Measurements from ENCODE around the gene UBALD1.

DNA sequence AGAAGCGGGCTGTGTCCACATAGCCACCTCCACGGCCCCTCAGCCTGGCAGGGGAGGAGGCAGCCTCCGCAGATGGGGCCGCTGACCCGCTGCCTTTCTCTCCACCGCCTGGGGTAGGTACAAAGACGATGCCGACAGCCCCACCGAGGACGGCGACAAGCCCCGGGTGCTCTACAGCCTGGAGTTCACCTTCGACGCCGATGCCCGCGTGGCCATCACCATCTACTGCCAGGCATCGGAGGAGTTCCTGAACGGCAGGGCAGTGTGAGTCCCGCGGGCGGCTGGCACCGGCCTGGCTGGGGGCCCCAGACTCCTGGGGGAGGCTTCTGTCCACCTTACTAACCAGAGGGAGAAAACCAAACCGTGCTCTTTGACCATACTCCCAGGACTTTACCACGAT lies 37.9 kb upstream of the UBALD1 start:
- no peak for TF ChIP-seq CEBPB (IDR thresholded peaks at IDR 0.05)
- TF ChIP-seq, protein P1, sequence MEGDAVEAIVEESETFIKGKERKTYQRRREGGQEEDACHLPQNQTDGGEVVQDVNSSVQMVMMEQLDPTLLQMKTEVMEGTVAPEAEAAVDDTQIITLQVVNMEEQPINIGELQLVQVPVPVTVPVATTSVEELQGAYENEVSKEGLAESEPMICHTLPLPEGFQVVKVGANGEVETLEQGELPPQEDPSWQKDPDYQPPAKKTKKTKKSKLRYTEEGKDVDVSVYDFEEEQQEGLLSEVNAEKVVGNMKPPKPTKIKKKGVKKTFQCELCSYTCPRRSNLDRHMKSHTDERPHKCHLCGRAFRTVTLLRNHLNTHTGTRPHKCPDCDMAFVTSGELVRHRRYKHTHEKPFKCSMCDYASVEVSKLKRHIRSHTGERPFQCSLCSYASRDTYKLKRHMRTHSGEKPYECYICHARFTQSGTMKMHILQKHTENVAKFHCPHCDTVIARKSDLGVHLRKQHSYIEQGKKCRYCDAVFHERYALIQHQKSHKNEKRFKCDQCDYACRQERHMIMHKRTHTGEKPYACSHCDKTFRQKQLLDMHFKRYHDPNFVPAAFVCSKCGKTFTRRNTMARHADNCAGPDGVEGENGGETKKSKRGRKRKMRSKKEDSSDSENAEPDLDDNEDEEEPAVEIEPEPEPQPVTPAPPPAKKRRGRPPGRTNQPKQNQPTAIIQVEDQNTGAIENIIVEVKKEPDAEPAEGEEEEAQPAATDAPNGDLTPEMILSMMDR (IDR thresholded peaks at IDR 0.05) = no peak
- TF ChIP-seq POLR2AphosphoS2 (conservative IDR thresholded peaks at IDR 0.05; ENCODE audit: low read length) = no peak
- no peak for TF ChIP-seq POLR2A (IDR thresholded peaks at IDR 0.05; ENCODE audit: low read length)
- TF ChIP-seq, protein P2, sequence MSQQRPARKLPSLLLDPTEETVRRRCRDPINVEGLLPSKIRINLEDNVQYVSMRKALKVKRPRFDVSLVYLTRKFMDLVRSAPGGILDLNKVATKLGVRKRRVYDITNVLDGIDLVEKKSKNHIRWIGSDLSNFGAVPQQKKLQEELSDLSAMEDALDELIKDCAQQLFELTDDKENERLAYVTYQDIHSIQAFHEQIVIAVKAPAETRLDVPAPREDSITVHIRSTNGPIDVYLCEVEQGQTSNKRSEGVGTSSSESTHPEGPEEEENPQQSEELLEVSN (IDR thresholded peaks at IDR 0.05; ENCODE audit: borderline replicate concordance, low read depth) = no peak
- TF ChIP-seq, protein P3, sequence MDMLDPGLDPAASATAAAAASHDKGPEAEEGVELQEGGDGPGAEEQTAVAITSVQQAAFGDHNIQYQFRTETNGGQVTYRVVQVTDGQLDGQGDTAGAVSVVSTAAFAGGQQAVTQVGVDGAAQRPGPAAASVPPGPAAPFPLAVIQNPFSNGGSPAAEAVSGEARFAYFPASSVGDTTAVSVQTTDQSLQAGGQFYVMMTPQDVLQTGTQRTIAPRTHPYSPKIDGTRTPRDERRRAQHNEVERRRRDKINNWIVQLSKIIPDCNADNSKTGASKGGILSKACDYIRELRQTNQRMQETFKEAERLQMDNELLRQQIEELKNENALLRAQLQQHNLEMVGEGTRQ (IDR thresholded peaks at IDR 0.05) = no peak
